Measurements from ENCODE around the gene LMNTD2. TPM values are rescaled to one million over a fixed set of nuclear protein-coding genes. Genes with fewer than 3 reads are reported as not detected.
A peak's percentile ranks its signal among the peaks of the same experiment; 100 is the strongest.

LMNTD2 gene
- total and polyA plus RNA-seq, 2 of the 13 experiments (the other 11 are each of a cell fraction or from before 2014, with no cell fraction given), result 1.1 to 3.1 TPM

GRCh38 chr11:565921-566509, 5.5 kb upstream of the LMNTD2 start (continued):
- TF ChIP-seq, protein P1, sequence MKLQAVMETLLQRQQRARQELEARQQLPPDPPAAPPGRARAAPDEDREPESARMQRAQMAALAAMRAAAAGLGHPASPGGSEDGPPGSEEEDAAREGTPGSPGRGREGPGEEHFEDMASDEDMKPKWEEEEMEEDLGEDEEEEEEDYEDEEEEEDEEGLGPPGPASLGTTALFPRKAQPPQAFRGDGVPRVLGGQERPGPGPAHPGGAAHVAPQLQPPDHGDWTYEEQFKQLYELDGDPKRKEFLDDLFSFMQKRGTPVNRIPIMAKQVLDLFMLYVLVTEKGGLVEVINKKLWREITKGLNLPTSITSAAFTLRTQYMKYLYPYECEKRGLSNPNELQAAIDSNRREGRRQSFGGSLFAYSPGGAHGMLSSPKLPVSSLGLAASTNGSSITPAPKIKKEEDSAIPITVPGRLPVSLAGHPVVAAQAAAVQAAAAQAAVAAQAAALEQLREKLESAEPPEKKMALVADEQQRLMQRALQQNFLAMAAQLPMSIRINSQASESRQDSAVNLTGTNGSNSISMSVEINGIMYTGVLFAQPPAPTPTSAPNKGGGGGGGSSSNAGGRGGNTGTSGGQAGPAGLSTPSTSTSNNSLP (IDR thresholded peaks at IDR 0.05; ENCODE audit: low read depth, low read length), result no peak
- TF ChIP-seq ZNF580 (CRISPR knock-in tag; IDR thresholded peaks at IDR 0.05; ENCODE audit: borderline replicate concordance, low read depth), result peak; percentile 26; the same call in 1 of the 2 replicates
- TF ChIP-seq, protein P2, sequence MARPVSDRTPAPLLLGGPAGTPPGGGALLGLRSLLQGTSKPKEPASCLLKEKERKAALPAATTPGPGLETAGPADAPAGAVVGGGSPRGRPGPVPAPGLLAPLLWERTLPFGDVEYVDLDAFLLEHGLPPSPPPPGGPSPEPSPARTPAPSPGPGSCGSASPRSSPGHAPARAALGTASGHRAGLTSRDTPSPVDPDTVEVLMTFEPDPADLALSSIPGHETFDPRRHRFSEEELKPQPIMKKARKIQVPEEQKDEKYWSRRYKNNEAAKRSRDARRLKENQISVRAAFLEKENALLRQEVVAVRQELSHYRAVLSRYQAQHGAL (CRISPR knock-in tag; IDR thresholded peaks at IDR 0.05; ENCODE audit: not compliant biosample characterization), result no peak
- no peak for TF ChIP-seq ZNF558 (CRISPR knock-in tag; IDR thresholded peaks at IDR 0.05; ENCODE audit: borderline replicate concordance)
- TF ChIP-seq JARID2 (CRISPR knock-in tag; IDR thresholded peaks at IDR 0.05; ENCODE audit: insufficient replicate concordance), result no peak
- no peak for TF ChIP-seq FOXK1 (CRISPR knock-in tag; IDR thresholded peaks at IDR 0.05; ENCODE audit: borderline replicate concordance, low read depth)
- TF ChIP-seq ZNF652 (CRISPR knock-in tag; IDR thresholded peaks at IDR 0.05; ENCODE audit: borderline replicate concordance, low read depth), result no peak
- TF ChIP-seq LRRFIP1 (CRISPR knock-in tag; conservative IDR thresholded peaks at IDR 0.05), result no peak
- TF ChIP-seq, protein P3, sequence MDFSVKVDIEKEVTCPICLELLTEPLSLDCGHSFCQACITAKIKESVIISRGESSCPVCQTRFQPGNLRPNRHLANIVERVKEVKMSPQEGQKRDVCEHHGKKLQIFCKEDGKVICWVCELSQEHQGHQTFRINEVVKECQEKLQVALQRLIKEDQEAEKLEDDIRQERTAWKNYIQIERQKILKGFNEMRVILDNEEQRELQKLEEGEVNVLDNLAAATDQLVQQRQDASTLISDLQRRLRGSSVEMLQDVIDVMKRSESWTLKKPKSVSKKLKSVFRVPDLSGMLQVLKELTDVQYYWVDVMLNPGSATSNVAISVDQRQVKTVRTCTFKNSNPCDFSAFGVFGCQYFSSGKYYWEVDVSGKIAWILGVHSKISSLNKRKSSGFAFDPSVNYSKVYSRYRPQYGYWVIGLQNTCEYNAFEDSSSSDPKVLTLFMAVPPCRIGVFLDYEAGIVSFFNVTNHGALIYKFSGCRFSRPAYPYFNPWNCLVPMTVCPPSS (IDR thresholded peaks at IDR 0.05), result no peak
- TF ChIP-seq ZNF276 (CRISPR knock-in tag; IDR thresholded peaks at IDR 0.05; ENCODE audit: low read depth), result no peak
- TF ChIP-seq HNRNPK (IDR thresholded peaks at IDR 0.05; ENCODE audit: low read depth, low read length, poor library complexity, severe bottlenecking), result no peak
- no peak for TF ChIP-seq KDM4B (CRISPR knock-in tag; IDR thresholded peaks at IDR 0.05)
- no peak for TF ChIP-seq GTF3A (CRISPR knock-in tag; conservative IDR thresholded peaks at IDR 0.05)
- TF ChIP-seq ARNT (IDR thresholded peaks at IDR 0.05), result no peak
- TF ChIP-seq, protein P4, sequence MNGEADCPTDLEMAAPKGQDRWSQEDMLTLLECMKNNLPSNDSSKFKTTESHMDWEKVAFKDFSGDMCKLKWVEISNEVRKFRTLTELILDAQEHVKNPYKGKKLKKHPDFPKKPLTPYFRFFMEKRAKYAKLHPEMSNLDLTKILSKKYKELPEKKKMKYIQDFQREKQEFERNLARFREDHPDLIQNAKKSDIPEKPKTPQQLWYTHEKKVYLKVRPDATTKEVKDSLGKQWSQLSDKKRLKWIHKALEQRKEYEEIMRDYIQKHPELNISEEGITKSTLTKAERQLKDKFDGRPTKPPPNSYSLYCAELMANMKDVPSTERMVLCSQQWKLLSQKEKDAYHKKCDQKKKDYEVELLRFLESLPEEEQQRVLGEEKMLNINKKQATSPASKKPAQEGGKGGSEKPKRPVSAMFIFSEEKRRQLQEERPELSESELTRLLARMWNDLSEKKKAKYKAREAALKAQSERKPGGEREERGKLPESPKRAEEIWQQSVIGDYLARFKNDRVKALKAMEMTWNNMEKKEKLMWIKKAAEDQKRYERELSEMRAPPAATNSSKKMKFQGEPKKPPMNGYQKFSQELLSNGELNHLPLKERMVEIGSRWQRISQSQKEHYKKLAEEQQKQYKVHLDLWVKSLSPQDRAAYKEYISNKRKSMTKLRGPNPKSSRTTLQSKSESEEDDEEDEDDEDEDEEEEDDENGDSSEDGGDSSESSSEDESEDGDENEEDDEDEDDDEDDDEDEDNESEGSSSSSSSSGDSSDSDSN (CRISPR knock-in tag; IDR thresholded peaks at IDR 0.05), result peak; percentile 24; the same call in 1 of the 2 replicates
- TF ChIP-seq NFYC (CRISPR knock-in tag; IDR thresholded peaks at IDR 0.05), result no peak
- TF ChIP-seq PAX8 (CRISPR knock-in tag; IDR thresholded peaks at IDR 0.05; ENCODE audit: borderline replicate concordance), result no peak
- no peak for TF ChIP-seq BORCS8-MEF2B (CRISPR knock-in tag; IDR thresholded peaks at IDR 0.05)

Measured in HepG2 (cell line).